Measurements from ENCODE around the gene TCEAL6.
"Not testable (repeated sequence)": the region's sequence is repeated elsewhere in the genome, so short reads cannot be mapped to it uniquely, and the experiment has no call there.

The TCEAL6 gene

GRCh38 chrX:102142274-102142673 lies at the start of gene TCEAL6:
Gene TCEAL6, minus strand, starts transcription at chrX:102142481.
- not testable (repeated sequence) for H3K36me3 ChIP-seq; H3K27ac ChIP-seq; H3K9me3 ChIP-seq; H3K4me3 ChIP-seq (ENCODE audit: low read depth in 1 of 2, low read length in 1 of 2); H3K4me1 ChIP-seq (ENCODE audit: control insufficient read depth in 1 of 2, insufficient read depth in 1 of 2, low read depth in 1 of 2, low read length in 1 of 2)
- H3K27me3 ChIP-seq = peaks cover 26% of the 10 kb centered on the region

- H3K36me3 ChIP-seq = no peaks in the 10 kb centered on the region
- no peaks in the 10 kb centered on the region for H3K4me1 ChIP-seq (ENCODE audit: control insufficient read depth in 1 of 2, insufficient read depth in 1 of 2, low read depth in 1 of 2, low read length in 1 of 2)
- H3K9me3 ChIP-seq = no peaks in the 10 kb centered on the region
- TF ChIP-seq CTCF (IDR thresholded peaks at IDR 0.05) = no peak
- no peak overlapping the region for H3K27ac ChIP-seq
- H3K4me3 ChIP-seq (ENCODE audit: low read depth in 1 of 2, low read length in 1 of 2) = no peak overlapping the region
- no peaks in the 10 kb centered on the region for H3K27me3 ChIP-seq
Observed at GRCh38 chrX:102185967-102186720, 43.9 kb upstream of the TCEAL6 start.

- no peaks in the 10 kb centered on the region for H3K36me3 ChIP-seq
- TF ChIP-seq CTCF (IDR thresholded peaks at IDR 0.05) = no peak
- H3K9me3 ChIP-seq = no peaks in the 10 kb centered on the region
- peaks cover 31% of the 10 kb centered on the region for H3K27me3 ChIP-seq
- no peaks in the 10 kb centered on the region for H3K4me1 ChIP-seq (ENCODE audit: control insufficient read depth in 1 of 2, insufficient read depth in 1 of 2, low read depth in 1 of 2, low read length in 1 of 2)
- no peak within 1 kb of the TSS for H3K27ac ChIP-seq
- no peak within 1 kb of the TSS for H3K4me3 ChIP-seq (ENCODE audit: low read depth in 1 of 2, low read length in 1 of 2)
Observed at GRCh38 chrX:102155806-102156179, 13.5 kb upstream of the TCEAL6 start, which contains the start of gene BEX5. Gene BEX5, minus strand, starts transcription at chrX:102155977. Its CDS starts 1,712 bp downstream, at chrX:102154265.

- no peak overlapping the region for H3K4me3 ChIP-seq (ENCODE audit: low read depth in 1 of 2, low read length in 1 of 2)
- TF ChIP-seq CTCF (IDR thresholded peaks at IDR 0.05) = no peak
- H3K36me3 ChIP-seq = no peaks in the 10 kb centered on the region
- no peak overlapping the region for H3K27ac ChIP-seq
- H3K4me1 ChIP-seq (ENCODE audit: control insufficient read depth in 1 of 2, insufficient read depth in 1 of 2, low read depth in 1 of 2, low read length in 1 of 2) = no peaks in the 10 kb centered on the region
- H3K9me3 ChIP-seq = no peaks in the 10 kb centered on the region
- peaks cover 31% of the 10 kb centered on the region for H3K27me3 ChIP-seq
Observed at GRCh38 chrX:102154900-102155805, 12.9 kb upstream of the TCEAL6 start.

- no peak overlapping the region for H3K4me3 ChIP-seq (ENCODE audit: low read depth in 1 of 2, low read length in 1 of 2)
- no peak for TF ChIP-seq CTCF (IDR thresholded peaks at IDR 0.05)
- H3K27me3 ChIP-seq = peaks cover 31% of the 10 kb centered on the region
- H3K9me3 ChIP-seq = no peaks in the 10 kb centered on the region
- H3K4me1 ChIP-seq (ENCODE audit: control insufficient read depth in 1 of 2, insufficient read depth in 1 of 2, low read depth in 1 of 2, low read length in 1 of 2) = no peaks in the 10 kb centered on the region
- H3K27ac ChIP-seq = no peak overlapping the region
- H3K36me3 ChIP-seq = no peaks in the 10 kb centered on the region
Observed at GRCh38 chrX:102154218-102154860, 12.1 kb upstream of the TCEAL6 start.

- not testable (repeated sequence) for H3K4me1 ChIP-seq (ENCODE audit: control insufficient read depth in 1 of 2, insufficient read depth in 1 of 2, low read depth in 1 of 2, low read length in 1 of 2); H3K4me3 ChIP-seq (ENCODE audit: low read depth in 1 of 2, low read length in 1 of 2); H3K27ac ChIP-seq; H3K9me3 ChIP-seq; H3K36me3 ChIP-seq
- peaks cover 26% of the 10 kb centered on the region for H3K27me3 ChIP-seq
Observed at GRCh38 chrX:102141631-102142030, 650 bp downstream of the TCEAL6 start.

- not testable (repeated sequence) for H3K9me3 ChIP-seq; H3K4me3 ChIP-seq (ENCODE audit: low read depth in 1 of 2, low read length in 1 of 2); H3K4me1 ChIP-seq (ENCODE audit: control insufficient read depth in 1 of 2, insufficient read depth in 1 of 2, low read depth in 1 of 2, low read length in 1 of 2); H3K27ac ChIP-seq; H3K36me3 ChIP-seq
- H3K27me3 ChIP-seq = peaks cover 26% of the 10 kb centered on the region
Observed at GRCh38 chrX:102140876-102141275, 1.4 kb downstream of the TCEAL6 start.
